ENCODE results near the gene EHMT1.
"Not testable (repeated sequence)": the region's sequence is repeated elsewhere in the genome, so short reads cannot be mapped to it uniquely, and the experiment has no call there.

Gene EHMT1

GRCh38 chr9:137590469-137591383, 28.1 kb upstream of the EHMT1 start, which contains the start of gene ZMYND19:
Gene ZMYND19 (minus strand): TSS chr9:137590512. CDS start chr9:137590263, 249 bp downstream.
- DNase-seq, result peak; percentile 96

DNA sequence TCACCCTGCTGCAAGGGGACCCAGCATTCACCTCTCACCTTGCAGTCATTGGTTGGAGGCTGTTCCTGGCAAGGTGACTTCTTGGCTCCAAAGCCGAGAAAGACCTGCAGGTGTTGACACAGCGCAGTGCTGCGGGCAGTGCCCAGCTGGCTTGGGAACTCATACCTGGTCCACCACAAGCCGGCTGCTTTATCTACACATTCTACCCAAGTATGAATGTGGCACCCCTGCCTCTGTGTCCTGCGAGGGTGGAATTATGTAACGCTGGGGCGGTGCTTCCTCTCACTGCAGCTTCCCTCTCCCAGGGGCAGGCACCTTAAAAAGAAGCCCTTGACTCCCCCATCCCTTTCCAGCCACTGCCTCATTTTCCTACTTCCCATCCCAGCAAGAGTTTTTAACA, 26.0 kb upstream of the EHMT1 start:
- no peak for DNase-seq

DNA sequence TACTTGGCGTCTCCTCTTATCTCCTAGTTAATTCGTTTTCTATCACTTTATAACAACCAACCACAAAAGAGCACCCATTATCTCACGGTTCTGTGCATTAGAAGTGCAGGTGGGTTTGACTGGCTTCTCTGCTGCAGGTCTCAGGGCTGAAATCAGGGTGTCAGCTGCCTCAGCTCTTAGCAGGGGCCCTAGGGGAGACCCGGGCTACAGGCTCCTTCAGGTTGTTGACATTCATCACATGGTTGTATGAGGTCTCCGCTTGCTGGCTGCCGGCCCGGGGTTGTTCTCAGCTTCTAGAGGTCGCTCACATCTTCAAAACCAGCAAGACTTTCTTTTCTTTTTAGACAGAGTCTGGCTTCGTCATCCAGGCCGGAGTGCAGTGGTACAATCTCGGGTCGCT, 25.6 kb upstream of the EHMT1 start:
- no peak for DNase-seq

GRCh38 chr9:137596577-137596976, 22.2 kb upstream of the EHMT1 start:
- not testable (repeated sequence) for DNase-seq

DNA sequence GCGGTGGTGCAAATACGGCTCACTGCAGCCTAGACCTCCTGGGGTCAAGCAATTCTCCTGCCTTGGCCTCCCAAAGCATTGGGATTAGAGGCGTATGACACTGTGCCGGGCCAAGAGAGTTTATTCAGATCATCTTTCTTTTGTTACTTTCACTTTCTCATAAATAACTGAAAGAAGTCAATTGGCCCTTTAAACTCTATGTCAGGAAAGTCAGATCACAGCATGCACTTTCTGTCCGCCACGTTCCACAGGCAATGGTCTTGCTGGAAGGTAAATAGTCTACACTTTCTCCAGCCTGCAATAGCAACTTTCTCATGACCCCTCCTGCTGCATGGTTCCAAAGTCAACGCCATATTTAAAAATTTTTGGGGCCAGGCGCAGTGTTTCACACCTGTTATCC, 19.9 kb upstream of the EHMT1 start:
- DNase-seq, result peak; percentile 39

DNA sequence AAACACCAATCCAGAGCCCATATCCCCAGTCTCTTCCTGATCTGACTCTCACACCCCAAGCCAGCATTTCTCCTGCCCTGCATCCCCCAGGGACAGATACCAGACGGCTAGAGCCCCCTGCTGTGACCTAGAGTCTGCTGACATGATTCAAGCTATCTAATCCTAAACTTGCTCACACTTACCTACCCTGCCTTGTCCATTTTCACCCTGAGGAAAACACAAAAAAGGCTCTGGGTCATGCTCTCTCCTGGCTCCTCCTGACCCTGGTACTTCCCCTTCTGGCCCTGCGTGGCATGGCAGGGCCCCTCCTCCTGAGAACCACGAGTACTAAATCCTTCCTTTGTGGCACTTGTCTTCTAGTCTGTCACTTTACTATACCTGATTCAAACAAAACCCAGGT, 16.1 kb upstream of the EHMT1 start:
- DNase-seq, result peak; percentile 71

DNA sequence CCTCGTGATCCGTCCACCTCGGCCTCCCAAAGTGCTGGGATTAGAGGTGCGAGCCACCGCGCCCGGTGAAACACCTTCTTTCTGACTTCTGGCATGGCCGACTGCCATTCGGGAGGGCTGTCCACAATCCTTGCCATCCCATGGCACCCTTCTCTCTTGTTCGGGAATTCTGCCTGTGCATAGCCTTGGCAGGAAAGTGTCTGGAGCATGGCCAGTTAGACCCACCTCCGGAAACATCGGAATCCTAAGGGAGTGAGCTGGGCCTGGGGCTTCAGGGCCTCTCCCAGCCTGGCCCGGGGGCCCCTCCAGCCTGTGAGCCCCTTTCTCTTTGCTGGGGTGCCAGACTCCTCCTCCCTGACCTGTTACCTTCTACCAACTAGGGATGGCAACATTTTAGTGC, 14.9 kb upstream of the EHMT1 start:
- DNase-seq, result no peak

- no peak for DNase-seq
Measured at GRCh38 chr9:137604345-137605086, 14.3 kb upstream of the EHMT1 start.

- peak; percentile 98 for DNase-seq
Measured at GRCh38 chr9:137605121-137606004, 13.4 kb upstream of the EHMT1 start, which contains the start of gene ARRDC1. Gene ARRDC1 (plus strand): TSS chr9:137605686. CDS start chr9:137605718, 32 bp downstream.

GRCh38 chr9:137606005-137606621, 12.7 kb upstream of the EHMT1 start:
- peak; percentile 57 for DNase-seq

DNA sequence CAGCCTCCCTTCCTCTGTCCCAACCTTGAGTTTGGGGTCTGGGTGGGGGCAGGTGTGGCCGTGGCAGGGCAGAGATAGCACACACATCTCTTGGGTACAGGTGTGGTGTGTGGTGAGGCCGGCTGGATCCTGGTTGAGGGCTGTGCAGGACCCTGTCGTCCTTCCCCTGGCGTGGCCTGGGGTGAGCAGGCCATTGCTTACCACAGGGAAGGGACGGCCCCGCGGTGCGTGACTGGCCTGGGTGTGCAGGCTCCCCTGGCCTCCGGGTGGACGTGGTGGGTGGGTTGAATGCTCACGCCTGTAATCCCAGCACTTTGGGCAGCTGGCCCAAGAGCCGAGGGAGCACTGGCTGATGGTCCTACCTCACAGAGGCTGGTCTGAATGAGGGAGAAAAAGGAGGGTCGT, 12.1 kb upstream of the EHMT1 start:
- no peak for DNase-seq

DNA sequence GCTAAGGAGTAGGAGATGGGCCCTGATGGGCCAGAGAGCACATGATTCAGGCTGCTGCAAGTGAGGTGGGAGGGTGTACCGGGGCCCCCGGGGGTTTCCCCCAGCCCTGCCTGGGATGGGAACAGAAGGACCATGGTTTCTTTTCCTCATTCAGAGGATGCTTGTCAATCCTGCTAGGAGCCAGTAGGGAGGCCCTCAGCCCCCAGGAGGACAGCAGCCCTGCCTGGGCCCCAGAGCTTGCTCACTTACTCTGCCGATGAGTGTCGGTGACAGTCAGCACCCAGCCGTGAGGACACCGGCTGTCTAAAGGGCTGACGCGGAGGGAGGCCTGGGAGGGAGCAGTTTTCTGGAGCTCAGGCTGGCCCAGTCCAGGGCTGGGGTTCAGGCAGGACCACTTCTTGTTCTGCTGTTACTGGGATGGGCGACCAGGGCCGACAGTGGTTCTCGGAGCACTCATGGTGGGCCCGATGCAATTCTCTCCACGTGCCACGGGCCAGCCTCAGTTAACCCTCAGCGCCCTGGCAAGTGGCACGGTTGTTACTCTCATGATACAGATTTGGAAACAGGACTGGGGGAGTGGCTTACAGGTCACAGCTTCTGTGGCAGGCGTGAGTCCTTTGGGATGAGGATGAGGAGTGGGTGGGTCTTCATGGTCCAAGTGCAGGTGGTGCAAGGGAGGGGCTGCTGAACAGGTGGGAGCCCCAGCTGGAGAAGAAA, 11.5 kb upstream of the EHMT1 start:
- no peak for DNase-seq

DNA sequence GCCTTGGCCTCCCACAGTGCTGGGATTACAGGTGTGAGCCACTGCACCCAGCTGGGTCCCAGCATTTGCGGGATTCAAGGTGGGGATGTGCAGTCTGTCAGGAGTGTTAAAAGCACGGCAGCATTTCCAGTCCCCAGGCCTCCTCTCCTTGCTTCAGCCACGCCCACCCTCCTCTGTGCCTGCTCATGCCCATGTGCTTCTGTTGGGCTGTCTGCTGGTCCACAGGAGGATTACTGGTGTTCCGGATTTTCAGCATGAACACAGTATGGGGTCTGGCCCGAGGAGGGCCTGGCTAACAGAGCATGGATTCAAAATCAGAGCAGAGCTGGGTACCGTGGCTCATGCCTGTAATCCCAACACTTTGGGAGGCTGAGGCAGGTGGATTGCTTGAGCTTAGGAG, 7.9 kb upstream of the EHMT1 start:
- DNase-seq, result no peak

GRCh38 chr9:137611623-137612609, 6.9 kb upstream of the EHMT1 start:
- peak; percentile 89 for DNase-seq

GRCh38 chr9:137612741-137613142, 6.1 kb upstream of the EHMT1 start:
- DNase-seq, result no peak

DNA sequence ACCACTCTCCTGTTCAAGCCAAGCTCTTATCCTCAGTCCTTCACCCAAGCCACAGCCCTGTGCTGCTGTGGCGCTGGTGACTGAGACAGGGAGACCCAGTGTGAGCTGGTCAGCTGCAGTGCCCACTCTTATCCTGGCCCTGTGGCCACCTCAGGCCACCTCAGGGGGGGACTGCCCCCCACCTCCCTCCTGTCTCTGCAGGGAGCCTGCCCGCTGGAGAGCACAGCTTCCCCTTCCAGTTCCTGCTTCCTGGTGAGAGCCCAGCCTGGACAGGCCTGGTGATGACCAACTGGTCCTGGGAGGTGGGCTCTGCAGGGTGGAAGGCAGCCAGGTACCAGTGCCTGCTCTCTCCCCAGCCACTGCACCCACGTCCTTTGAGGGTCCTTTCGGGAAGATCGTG, 5.5 kb upstream of the EHMT1 start:
- DNase-seq, result no peak

GRCh38 chr9:137613738-137614523, 4.9 kb upstream of the EHMT1 start:
- no peak for DNase-seq

DNA sequence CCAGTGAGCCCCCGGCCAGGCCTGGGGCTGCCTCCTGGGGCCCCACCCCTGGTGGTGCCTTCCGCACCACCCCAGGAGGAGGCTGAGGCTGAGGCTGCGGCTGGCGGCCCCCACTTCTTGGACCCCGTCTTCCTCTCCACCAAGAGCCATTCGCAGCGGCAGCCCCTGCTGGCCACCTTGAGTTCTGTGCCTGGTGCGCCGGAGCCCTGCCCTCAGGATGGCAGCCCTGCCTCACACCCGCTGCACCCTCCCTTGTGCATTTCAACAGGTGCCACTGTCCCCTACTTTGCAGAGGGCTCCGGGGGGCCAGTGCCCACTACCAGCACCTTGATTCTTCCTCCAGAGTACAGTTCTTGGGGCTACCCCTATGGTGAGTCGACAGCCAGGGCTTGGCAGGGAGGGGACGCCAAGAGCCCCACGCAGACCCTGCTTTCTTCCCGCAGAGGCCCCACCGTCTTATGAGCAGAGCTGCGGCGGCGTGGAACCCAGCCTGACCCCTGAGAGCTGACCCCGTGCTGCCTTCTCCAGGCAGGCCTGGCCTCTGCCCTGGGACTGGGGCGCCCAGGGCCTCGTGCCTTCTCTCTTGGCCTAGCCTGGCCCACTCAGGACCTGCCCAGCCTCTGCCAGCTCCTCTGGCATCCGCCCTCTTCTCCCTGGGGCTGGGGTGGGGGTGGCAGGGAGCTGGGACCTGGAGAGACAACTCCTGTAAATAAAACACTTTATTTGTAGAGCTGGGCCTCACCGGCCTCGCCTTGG, 4.0 kb upstream of the EHMT1 start:
- no peak for DNase-seq

- no peak for DNase-seq
Measured at GRCh38 chr9:137615387-137615871, 3.4 kb upstream of the EHMT1 start.
